Frontal cortex (tissue), 4 donors: ENCODE results near the gene WFDC1. TPM values are rescaled to one million over a fixed set of nuclear protein-coding genes. Genes with fewer than 3 reads are reported as not detected.

Experiments used
- DNase-seq, 2 donors: peaks; one replicate each; pipeline ENCODE4 v3.0.0; 2012; ENCODE audit warnings: low spot score in 2 of 2
- FAIRE-seq: peaks from 2 replicates; lab custom pipeline; 2012; peaks lifted over from hg19 to GRCh38; lab: Jason Lieb, UNC
- total RNA-seq: library from RNA; depleted of rRNA; stranded (reverse); fragments of >200 nt; gene quantifications from one replicate; pipeline ENCODE4 v1.2.3, GENCODE V29; 2014
- donor health status: control.
- donor health status: control.
- donor health status: control.

WFDC1 gene
- total RNA-seq, 1 donor from 2014 or later: 0.82 TPM

- FAIRE-seq: no peak
Measured at GRCh38 chr16:84295203-84295860, 654 bp downstream of the WFDC1 start.

GRCh38 chr16:84298376-84298899 is 3.8 kb downstream of the WFDC1 start:
- DNase-seq (no peak), FAIRE-seq (no peak)

More at GRCh38 chr16:84295203-84295860, 654 bp downstream of the WFDC1 start:
- DNase-seq: no peak

DNA sequence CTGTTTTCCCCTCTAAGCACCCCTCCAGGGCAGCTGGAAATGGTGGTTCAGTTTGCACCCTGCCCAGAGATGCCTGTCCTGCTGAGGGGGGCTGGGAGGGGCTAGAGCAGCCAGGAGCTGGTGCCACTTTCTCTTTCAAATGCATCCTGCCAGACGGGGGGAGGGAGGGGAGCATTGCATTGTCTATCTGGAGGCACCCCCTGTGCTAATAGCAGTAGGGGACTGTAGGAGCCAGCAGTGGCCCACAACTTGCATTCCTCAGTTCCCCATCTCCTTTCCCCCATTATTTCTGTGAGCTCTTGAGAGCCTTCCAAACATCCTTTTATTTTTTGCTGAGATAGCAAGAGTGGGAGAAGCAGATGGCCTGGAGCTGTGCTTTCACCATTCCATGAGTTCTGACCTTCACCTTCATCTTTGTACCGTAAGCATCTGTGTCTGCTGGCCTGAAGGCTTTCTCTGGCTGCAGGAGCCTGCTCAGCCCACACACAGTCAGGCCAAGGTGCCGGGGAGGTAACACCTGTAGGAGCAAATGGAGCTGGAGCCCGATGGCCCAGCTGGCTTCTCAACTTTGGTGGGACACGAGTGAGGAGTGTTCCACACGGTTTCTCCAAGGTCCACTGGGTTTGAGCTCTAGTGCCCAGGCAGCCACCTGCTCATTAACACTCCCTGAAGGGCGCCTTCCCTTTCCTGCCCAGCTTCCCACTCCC is 5.2 kb downstream of the WFDC1 start:
- no peak for DNase-seq
- no peak for FAIRE-seq

- no peak for FAIRE-seq
- no peak for DNase-seq
Measured at GRCh38 chr16:84302111-84302954, 7.7 kb downstream of the WFDC1 start.

DNA sequence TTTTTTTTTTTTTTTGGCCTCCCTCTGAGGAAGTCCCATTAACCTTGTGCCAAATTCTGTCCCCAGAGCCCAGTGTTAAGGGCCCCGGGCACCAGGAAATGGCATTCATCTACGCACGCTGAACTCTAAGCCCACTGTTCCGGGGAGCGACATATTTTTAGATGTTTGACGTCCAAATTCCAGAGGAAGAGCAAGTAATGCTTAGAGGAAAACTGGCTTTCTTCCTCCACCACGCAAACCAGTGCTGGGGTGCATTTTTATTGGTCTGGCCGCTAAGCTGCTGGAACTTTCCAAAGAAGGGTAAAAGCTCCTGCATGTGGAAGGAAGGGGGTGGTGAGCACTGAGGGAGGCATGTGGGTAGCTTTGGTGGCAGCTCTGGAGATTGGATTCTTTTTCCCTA is 8.3 kb downstream of the WFDC1 start:
- DNase-seq (no peak), FAIRE-seq (no peak)

DNA sequence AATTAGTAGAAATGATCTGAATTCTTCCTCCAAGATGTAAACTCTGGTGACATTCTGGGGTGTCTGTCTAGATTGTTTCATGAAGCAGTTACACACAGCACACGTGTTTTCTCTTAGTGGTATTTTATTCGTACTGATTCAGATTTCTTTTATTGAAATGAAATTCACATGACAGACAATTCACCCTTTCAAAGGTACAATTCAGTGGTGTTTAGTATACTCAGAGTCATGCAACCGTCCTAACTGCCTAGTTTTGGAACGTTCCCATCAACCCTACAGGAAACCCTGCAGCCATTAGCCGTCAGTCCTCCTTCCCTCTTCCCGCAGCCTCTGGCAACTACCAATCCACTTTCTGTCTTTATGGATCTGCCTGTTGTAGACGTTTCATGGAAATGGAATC is 8.8 kb downstream of the WFDC1 start:
- FAIRE-seq: no peak

DNA sequence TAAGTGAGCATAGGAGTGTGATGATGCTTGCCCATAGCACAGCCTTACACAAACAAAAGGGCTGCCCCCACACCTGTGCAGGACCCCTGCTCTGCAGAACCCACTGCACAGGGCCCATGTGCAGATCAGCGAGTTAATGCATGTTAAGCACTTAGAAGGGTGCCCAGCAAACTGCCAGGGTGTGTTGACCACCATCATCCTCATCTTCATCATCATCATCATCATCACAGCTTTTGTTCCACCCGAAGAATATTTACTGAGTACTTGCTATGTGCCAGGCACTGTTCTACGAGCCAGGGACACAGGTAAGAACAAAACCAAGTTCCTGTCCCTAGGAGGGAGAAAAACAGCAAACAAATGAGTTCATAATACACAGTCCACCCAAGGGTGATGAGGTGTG is 11.9 kb downstream of the WFDC1 start:
- FAIRE-seq: no peak
- DNase-seq: no peak

More for the DNA sequence above, 8.8 kb downstream of the WFDC1 start:
- DNase-seq: no peak

GRCh38 chr16:84307209-84307954 is 12.7 kb downstream of the WFDC1 start:
- FAIRE-seq (no peak), DNase-seq (no peak)

DNA sequence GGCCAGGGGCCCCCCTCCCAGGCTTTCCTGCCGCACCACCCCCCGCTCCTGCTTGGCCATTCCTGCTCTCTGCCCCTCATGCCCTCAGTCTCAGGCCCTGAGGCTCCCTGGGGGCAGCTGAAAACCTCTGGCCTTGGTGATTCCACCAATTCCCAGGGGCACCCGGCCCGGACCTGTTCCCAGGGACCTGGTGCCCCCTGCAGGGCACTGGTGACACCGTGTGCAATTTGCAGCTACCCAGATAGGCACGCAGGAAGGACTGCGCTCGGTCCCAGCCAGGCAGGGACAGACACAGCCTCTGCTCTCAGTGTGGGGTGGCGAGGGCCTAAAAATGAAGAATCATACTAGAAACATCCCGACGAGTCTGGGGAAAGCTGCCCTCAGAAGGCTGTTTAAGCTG is 13.4 kb downstream of the WFDC1 start:
- FAIRE-seq: no peak
- no peak for DNase-seq

DNA sequence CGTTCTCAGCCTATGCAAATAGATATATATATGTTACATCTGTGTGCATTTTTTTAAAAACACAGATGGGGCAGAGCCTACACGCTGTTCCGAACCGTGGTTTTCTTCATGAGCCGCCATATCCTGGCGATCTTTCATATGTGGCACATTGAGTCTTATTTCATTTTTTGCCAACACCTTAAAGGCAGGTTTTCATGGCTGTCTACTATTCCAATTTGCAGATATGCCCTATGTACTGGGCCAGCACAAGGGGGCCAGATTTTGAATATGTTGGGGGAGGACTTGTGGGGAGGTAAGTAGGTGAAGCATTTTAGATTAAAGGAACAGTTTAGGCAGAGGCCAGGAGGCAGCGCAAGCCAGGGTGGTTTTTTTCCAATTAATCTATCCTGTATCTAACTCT is 16.0 kb downstream of the WFDC1 start:
- FAIRE-seq (no peak), DNase-seq (no peak)

- FAIRE-seq: no peak
- peak in 1 of 2 donors; percentile 41 for DNase-seq
Measured at GRCh38 chr16:84312783-84313382, 18.2 kb downstream of the WFDC1 start.

DNA sequence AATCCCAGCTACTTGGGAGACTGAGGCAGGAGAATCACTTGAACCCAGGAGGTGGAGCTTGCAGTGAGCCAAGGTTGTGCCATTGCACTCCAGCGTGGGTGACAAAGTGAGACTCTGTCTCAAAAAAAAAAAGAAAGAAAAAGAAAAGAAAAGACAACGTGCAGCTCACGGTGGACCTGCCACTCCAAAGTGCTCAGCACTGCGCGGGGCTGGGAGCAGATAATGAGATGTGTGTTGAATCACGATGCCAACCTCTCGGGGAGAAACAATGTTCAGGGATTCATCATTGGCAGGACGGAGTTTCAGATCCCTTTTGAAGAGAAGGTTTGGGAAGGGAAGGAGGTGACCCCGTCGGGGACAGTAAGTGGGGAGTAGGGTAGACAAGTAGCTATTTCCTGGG is 19.2 kb downstream of the WFDC1 start:
- FAIRE-seq: no peak
- no peak for DNase-seq

- DNase-seq (no peak), FAIRE-seq (no peak)
Measured at GRCh38 chr16:84314373-84314772, 19.7 kb downstream of the WFDC1 start.

- DNase-seq (no peak), FAIRE-seq (no peak)
Measured at GRCh38 chr16:84314814-84315213, 20.1 kb downstream of the WFDC1 start.

- no peak for FAIRE-seq
- no peak for DNase-seq
Measured at GRCh38 chr16:84315422-84315821, 20.7 kb downstream of the WFDC1 start.

DNA sequence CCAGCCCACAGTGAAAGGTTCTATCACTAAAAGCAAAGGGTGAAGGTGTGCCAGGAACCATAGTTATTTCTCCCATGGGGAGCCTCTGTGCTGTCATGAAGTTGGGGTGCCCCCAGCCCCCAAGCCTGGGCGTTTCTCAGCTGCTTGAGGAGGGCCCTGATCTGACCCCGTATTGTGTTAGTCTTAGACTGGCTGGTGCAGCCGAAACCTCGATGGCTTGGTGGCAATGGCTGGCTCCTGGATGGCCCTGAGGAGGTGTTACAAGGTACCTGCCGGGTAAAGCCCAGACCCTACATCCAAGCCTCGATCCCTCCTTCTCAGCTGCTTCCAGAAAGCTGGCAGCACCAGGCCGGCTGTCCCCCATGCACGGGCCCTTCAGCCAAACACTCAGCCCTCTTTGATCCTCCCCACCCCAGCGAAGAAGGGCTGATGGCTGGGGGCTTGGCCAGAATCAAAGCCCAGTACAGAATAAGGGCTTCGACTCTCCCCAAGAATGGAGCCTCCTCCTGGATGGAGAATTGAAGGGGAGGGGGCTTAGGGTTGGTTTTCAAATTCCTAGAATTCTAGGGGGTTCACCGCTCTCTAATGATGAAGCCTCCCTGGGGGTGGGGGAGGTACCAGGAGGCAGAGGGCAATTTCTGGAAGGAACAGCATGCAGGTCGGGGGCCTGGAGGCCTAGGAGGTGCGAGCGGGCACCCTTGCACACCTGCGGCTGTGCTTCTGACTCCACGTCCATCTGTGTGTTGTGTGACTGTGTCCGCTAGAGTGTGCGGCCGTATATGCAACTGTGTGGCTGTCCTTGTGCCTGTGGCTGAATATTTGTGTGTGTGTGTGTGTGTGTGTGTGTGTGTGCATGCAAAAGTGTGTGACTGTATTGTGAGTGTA is 23.7 kb downstream of the WFDC1 start:
- no peak for DNase-seq
- no peak for FAIRE-seq

DNA sequence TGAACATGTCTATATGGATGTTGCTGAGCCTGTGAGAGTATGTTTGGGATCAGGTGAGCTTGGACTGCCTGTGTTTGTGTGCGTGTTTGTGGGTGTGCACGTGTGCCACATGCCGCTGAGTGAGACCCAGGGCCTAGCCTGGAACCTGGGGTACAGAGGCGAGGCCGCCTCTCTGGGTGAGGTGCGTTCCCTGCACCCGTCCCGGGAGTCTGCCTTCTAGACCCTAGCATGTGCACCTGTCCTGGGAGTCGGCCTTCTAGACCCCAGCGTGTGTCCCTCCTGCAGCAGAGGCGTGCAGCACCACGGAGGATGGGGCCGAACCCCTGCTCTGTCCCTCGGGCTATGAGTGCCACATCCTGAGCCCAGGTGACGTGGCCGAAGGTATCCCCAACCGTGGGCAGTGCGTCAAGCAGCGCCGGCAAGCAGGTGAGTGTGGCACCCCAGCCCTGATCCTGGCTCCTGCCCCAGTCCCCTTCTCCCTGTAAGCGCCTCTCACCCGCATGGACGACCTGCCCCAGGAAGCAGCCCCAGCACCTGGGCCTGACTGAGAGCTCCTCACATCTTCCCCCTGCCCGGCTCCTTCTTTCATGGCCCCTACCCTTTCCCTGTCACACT is 24.6 kb downstream of the WFDC1 start:
- FAIRE-seq (no peak), DNase-seq (no peak)

GRCh38 chr16:84320511-84320910 is 25.8 kb downstream of the WFDC1 start:
- DNase-seq (no peak), FAIRE-seq (no peak)
